ENCODE results near the gene LRP2BP. TPM values are rescaled to one million over a fixed set of nuclear protein-coding genes. Genes with fewer than 3 reads are reported as not detected.
"Not testable (repeated sequence)": the region's sequence is repeated elsewhere in the genome, so short reads cannot be mapped to it uniquely, and the experiment has no call there.

Gene LRP2BP
- total RNA-seq, 2 donors from 2014 or later, result 0.79 to 1.3 TPM

- Histone ChIP-seq H3K4me3 (no peak overlapping the region), H3K36me3 (peaks cover 6% of the 10 kb centered on the region), H3K4me1 (no peaks in the 10 kb centered on the region), H3K9me3 (no peaks in the 10 kb centered on the region), H3K27ac (no peak overlapping the region), H3K27me3 (no peaks in the 10 kb centered on the region)
- no peak for TF ChIP-seq CTCF (IDR thresholded peaks at IDR 0.05)
- DNase-seq (ENCODE audit: low spot score), result no peak
These were observed 32.5 kb downstream of the LRP2BP start for GRCh38 chr4:185363251-185363650.

- H3K36me3 ChIP-seq; H3K4me1 ChIP-seq; H3K4me3 ChIP-seq; DNase-seq (ENCODE audit: low spot score); H3K27ac ChIP-seq; H3K9me3 ChIP-seq; H3K27me3 ChIP-seq: not testable (repeated sequence)
These were observed 33.2 kb downstream of the LRP2BP start for GRCh38 chr4:185362570-185362969.

GRCh38 chr4:185361872-185362271, 33.9 kb downstream of the LRP2BP start:
- Histone ChIP-seq H3K4me1 (no peaks in the 10 kb centered on the region), H3K27ac (no peak overlapping the region), H3K9me3 (no peaks in the 10 kb centered on the region), H3K4me3 (no peak overlapping the region), H3K36me3 (peaks cover 11% of the 10 kb centered on the region), H3K27me3 (no peaks in the 10 kb centered on the region)
- no peak for TF ChIP-seq CTCF (IDR thresholded peaks at IDR 0.05)
- no peak for DNase-seq (ENCODE audit: low spot score)

GRCh38 chr4:185359767-185360446, 35.8 kb downstream of the LRP2BP start:
- Histone ChIP-seq H3K27ac (no peak overlapping the region), H3K36me3 (peaks cover 11% of the 10 kb centered on the region), H3K4me1 (no peaks in the 10 kb centered on the region), H3K9me3 (no peaks in the 10 kb centered on the region), H3K27me3 (no peaks in the 10 kb centered on the region), H3K4me3 (no peak overlapping the region)
- no peak for DNase-seq (ENCODE audit: low spot score)
- TF ChIP-seq CTCF (IDR thresholded peaks at IDR 0.05), result no peak

- no peaks in the 10 kb centered on the region for H3K27me3 ChIP-seq
- no peak for DNase-seq (ENCODE audit: low spot score)
- H3K4me1 ChIP-seq, result no peaks in the 10 kb centered on the region
- H3K36me3 ChIP-seq, result peaks cover 11% of the 10 kb centered on the region
- no peak for TF ChIP-seq CTCF (IDR thresholded peaks at IDR 0.05)
- H3K27ac ChIP-seq, result no peak overlapping the region
- no peaks in the 10 kb centered on the region for H3K9me3 ChIP-seq
- H3K4me3 ChIP-seq, result no peak overlapping the region
These were observed 36.8 kb downstream of the LRP2BP start for GRCh38 chr4:185358959-185359358.

- no peaks in the 10 kb centered on the region for H3K27me3 ChIP-seq
- H3K9me3 ChIP-seq, result no peaks in the 10 kb centered on the region
- TF ChIP-seq CTCF (IDR thresholded peaks at IDR 0.05), result no peak
- no peak overlapping the region for H3K27ac ChIP-seq
- no peak overlapping the region for H3K4me3 ChIP-seq
- H3K4me1 ChIP-seq, result no peaks in the 10 kb centered on the region
- no peak for DNase-seq (ENCODE audit: low spot score)
- H3K36me3 ChIP-seq, result peaks cover 11% of the 10 kb centered on the region
These were observed 37.2 kb downstream of the LRP2BP start for GRCh38 chr4:185358514-185358913.

Measured in right atrium auricular region (tissue), 2 donors.